ENCODE measurements around the gene CDHR4. TPM values are rescaled to one million over a fixed set of nuclear protein-coding genes. Genes with fewer than 3 reads are reported as not detected.

CDHR4 gene
- total and polyA plus RNA-seq, 9 of the 15 experiments (the other 6 are each of a cell fraction or from before 2014, with no cell fraction given): 0.21 TPM; not detected in 8

DNA sequence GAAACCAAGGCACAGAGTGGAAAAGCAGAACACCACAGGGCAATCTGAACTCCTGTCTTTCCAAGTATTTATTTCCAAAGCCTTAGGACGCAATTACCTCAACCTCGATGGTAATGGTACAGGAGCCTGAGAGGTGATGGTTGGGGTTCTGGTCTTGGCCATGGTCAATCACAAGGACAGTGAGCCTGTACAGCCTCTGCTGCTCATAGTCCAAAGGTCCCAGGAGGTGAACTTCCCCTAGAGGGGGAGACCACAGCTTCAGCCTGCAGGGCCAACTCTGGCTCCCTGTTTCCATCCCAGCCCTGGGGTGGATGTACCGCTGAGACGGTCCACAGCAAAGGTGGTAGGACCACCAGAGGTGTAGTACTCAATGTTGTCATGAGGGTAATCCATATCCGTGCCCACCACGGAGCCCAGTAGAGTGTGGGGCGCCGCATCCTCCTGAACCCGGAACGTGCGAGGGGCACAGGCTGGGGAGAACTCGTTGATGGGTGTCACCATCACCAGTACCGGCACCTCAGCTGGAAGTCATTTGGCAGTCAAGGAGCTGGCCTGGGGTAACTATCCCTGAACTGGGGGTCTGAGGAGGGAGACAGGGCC lies 6.1 kb downstream of the CDHR4 start (continued):
- TF ChIP-seq, protein P1, sequence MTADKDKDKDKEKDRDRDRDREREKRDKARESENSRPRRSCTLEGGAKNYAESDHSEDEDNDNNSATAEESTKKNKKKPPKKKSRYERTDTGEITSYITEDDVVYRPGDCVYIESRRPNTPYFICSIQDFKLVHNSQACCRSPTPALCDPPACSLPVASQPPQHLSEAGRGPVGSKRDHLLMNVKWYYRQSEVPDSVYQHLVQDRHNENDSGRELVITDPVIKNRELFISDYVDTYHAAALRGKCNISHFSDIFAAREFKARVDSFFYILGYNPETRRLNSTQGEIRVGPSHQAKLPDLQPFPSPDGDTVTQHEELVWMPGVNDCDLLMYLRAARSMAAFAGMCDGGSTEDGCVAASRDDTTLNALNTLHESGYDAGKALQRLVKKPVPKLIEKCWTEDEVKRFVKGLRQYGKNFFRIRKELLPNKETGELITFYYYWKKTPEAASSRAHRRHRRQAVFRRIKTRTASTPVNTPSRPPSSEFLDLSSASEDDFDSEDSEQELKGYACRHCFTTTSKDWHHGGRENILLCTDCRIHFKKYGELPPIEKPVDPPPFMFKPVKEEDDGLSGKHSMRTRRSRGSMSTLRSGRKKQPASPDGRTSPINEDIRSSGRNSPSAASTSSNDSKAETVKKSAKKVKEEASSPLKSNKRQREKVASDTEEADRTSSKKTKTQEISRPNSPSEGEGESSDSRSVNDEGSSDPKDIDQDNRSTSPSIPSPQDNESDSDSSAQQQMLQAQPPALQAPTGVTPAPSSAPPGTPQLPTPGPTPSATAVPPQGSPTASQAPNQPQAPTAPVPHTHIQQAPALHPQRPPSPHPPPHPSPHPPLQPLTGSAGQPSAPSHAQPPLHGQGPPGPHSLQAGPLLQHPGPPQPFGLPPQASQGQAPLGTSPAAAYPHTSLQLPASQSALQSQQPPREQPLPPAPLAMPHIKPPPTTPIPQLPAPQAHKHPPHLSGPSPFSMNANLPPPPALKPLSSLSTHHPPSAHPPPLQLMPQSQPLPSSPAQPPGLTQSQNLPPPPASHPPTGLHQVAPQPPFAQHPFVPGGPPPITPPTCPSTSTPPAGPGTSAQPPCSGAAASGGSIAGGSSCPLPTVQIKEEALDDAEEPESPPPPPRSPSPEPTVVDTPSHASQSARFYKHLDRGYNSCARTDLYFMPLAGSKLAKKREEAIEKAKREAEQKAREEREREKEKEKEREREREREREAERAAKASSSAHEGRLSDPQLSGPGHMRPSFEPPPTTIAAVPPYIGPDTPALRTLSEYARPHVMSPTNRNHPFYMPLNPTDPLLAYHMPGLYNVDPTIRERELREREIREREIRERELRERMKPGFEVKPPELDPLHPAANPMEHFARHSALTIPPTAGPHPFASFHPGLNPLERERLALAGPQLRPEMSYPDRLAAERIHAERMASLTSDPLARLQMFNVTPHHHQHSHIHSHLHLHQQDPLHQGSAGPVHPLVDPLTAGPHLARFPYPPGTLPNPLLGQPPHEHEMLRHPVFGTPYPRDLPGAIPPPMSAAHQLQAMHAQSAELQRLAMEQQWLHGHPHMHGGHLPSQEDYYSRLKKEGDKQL (CRISPR knock-in tag; IDR thresholded peaks at IDR 0.05; ENCODE audit: borderline replicate concordance): no peak

DNA sequence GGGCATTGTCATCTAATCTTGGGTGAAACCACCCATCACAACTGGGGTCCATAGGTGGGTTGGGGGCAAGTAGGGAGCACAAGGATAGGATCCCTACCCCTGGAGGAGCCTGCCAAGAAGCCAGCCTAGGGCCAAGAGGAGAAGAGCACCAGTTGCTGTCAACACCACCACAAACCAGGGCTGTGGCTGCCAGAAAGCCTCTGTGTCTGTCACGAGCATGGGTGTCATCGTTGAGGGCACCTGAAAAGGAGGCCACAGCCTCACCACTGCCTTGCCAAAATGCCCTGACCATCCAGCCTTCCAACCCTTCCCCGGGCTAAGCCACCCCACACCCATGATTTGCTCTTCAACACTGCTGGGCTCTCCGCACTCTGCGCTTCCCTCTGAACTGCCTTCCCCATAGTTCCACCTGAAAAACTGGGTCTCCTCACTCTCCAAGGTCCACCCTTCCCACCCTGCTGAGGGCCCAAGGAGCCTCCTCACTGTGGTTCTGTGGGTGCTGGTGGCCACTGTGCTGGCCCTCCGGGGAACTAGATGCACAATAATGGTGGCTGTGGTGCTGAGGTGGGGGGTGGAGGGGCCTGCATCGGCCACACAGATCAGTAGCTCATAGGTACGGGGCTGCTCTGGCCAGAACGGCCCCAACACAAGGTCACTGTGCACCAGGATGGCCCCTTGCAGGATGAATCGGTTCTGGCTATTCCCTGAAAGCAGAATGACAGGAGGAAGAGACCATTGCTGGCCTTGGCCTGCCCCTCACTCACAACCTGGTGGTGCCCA lies 7.1 kb downstream of the CDHR4 start:
- H4K20me1 ChIP-seq (replicated peaks; ENCODE audit: control insufficient read depth, insufficient read depth, low read length): no peaks in the 10 kb centered on the region
- ChIA-PET POLR2A (interaction anchor here (0.6 kb wide), 1 partner anchor 56 kb away, joined by 3 read pairs; no protein-coding TSS in a partner anchor), CTCF (ENCODE audit: low intra/inter-chr PET ratio) (no interaction called here)
- H3K4me3 ChIP-seq: no peak overlapping the region
- no peaks in the 10 kb centered on the region for H3K79me2 ChIP-seq (ENCODE audit: control insufficient read depth, insufficient read depth, low read length)
- 40% methylated on average over 9 of the region's 10 CpGs for WGBS (ENCODE audit: insufficient coverage, low coverage, missing lambda C conversion rate)
- H3K9me3 ChIP-seq (replicated peaks; ENCODE audit: control insufficient read depth, insufficient read depth, low read depth, low read length): no peaks in the 10 kb centered on the region
- peak overlapping the region in 1 of 2 experiments; percentile 17; a peak in 1 of 4 replicates for H3K9ac ChIP-seq (ENCODE audit: insufficient read depth in 1 of 2, low read depth in 2 of 2, low read length in 2 of 2)
- no peaks in the 10 kb centered on the region for H3K36me3 ChIP-seq (ENCODE audit: control insufficient read depth, insufficient read depth, low read length)
- H3K27ac ChIP-seq (ENCODE audit: extremely low read depth, low read depth, low read length): no peak overlapping the region
- H3K4me1 ChIP-seq (replicated peaks in 1 of 2; ENCODE audit: control insufficient read depth in 2 of 2, insufficient read depth in 2 of 2, low read length in 2 of 2): peaks cover 3 to 11% of the 10 kb centered on the region in 2 experiments; a peak in 3 of 5 replicates
- BruUV-seq (replicated peaks): no TSS peak
- in situ Hi-C loops (cut with MboI) (no loop called here), intact Hi-C loops (cut with micrococcal nuclease) (no loop called here)
- ATAC-seq (no peak), DNase-seq (ENCODE audit: extremely low read depth in 1 of 4, low spot score in 3 of 4) (no peak), FAIRE-seq (no peak)
- no peaks in the 10 kb centered on the region for H3K27me3 ChIP-seq (ENCODE audit: control insufficient read depth in 2 of 2, insufficient read depth in 2 of 2, low read length in 2 of 2)
- no peak overlapping the region for H3K4me2 ChIP-seq (ENCODE audit: insufficient read depth, low read length)
- no peak overlapping the region for H2AFZ ChIP-seq (ENCODE audit: low read depth, low read length)
- H3K9me1 ChIP-seq (ENCODE audit: control insufficient read depth, insufficient read depth, low read length): no peaks in the 10 kb centered on the region
- no peak for TF ChIP-seq TEAD4 (IDR thresholded peaks at IDR 0.05; ENCODE audit: low read length)
- no peak for TF ChIP-seq TEAD4 (CRISPR knock-in tag; IDR thresholded peaks at IDR 0.05; ENCODE audit: borderline replicate concordance)
- no peak for TF ChIP-seq SETDB1 (IDR thresholded peaks at IDR 0.05; ENCODE audit: low read length)
- TF ChIP-seq MBD2 (IDR thresholded peaks at IDR 0.05; ENCODE audit: borderline replicate concordance, low read depth): no peak
- TF ChIP-seq, protein P2, sequence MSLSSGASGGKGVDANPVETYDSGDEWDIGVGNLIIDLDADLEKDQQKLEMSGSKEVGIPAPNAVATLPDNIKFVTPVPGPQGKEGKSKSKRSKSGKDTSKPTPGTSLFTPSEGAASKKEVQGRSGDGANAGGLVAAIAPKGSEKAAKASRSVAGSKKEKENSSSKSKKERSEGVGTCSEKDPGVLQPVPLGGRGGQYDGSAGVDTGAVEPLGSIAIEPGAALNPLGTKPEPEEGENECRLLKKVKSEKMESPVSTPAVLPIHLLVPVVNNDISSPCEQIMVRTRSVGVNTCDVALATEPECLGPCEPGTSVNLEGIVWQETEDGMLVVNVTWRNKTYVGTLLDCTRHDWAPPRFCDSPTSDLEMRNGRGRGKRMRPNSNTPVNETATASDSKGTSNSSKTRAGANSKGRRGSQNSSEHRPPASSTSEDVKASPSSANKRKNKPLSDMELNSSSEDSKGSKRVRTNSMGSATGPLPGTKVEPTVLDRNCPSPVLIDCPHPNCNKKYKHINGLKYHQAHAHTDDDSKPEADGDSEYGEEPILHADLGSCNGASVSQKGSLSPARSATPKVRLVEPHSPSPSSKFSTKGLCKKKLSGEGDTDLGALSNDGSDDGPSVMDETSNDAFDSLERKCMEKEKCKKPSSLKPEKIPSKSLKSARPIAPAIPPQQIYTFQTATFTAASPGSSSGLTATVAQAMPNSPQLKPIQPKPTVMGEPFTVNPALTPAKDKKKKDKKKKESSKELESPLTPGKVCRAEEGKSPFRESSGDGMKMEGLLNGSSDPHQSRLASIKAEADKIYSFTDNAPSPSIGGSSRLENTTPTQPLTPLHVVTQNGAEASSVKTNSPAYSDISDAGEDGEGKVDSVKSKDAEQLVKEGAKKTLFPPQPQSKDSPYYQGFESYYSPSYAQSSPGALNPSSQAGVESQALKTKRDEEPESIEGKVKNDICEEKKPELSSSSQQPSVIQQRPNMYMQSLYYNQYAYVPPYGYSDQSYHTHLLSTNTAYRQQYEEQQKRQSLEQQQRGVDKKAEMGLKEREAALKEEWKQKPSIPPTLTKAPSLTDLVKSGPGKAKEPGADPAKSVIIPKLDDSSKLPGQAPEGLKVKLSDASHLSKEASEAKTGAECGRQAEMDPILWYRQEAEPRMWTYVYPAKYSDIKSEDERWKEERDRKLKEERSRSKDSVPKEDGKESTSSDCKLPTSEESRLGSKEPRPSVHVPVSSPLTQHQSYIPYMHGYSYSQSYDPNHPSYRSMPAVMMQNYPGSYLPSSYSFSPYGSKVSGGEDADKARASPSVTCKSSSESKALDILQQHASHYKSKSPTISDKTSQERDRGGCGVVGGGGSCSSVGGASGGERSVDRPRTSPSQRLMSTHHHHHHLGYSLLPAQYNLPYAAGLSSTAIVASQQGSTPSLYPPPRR (CRISPR knock-in tag; IDR thresholded peaks at IDR 0.05; ENCODE audit: borderline replicate concordance): no peak
- no peak for TF ChIP-seq DPF2 (IDR thresholded peaks at IDR 0.05)
- no peak for TF ChIP-seq SPI1 (IDR thresholded peaks at IDR 0.05; ENCODE audit: borderline replicate concordance, low read depth, low read length)
